ENCODE measurements around the gene WHRN. TPM values are rescaled to one million over a fixed set of nuclear protein-coding genes. Genes with fewer than 3 reads are reported as not detected.
A peak's percentile ranks its signal among the peaks of the same experiment; 100 is the strongest.

WHRN gene
- total and polyA plus RNA-seq, 9 of the 15 experiments (the other 6 are each of a cell fraction or from before 2014, with no cell fraction given): 0.31 to 14.1 (median 3.0) TPM

GRCh38 chr9:114395768-114396167 is 109.5 kb downstream of the WHRN start (continued):
- TF ChIP-seq HINFP (tag; conservative IDR thresholded peaks at IDR 0.05; ENCODE audit: low read depth): no peak
- no peak for TF ChIP-seq PRPF4 (IDR thresholded peaks at IDR 0.05; ENCODE audit: insufficient read depth, low read depth, low read length, poor library complexity, severe bottlenecking)
- TF ChIP-seq RCOR1 (IDR thresholded peaks at IDR 0.05; ENCODE audit: borderline replicate concordance in 1 of 2, low read depth in 2 of 2, low read length in 2 of 2): peak in 1 of 2 experiments; percentile 65; a peak in 2 of 4 replicates
- TF ChIP-seq ELF2 (CRISPR knock-in tag; IDR thresholded peaks at IDR 0.05): no peak
- no peak for TF ChIP-seq FOXJ3 (CRISPR knock-in tag; IDR thresholded peaks at IDR 0.05)
- TF ChIP-seq SMARCC2 (IDR thresholded peaks at IDR 0.05; ENCODE audit: low read depth): no peak
- TF ChIP-seq ELF4 (CRISPR knock-in tag; IDR thresholded peaks at IDR 0.05): no peak
- no peak for TF ChIP-seq CXXC5 (CRISPR knock-in tag; IDR thresholded peaks at IDR 0.05)

GRCh38 chr9:114395334-114395617 is 110.0 kb downstream of the WHRN start:
- WGBS (ENCODE audit: insufficient coverage, low coverage, missing lambda C conversion rate): 57% methylated on average over 5 of the region's 5 CpGs
- H3K9me1 ChIP-seq (ENCODE audit: control insufficient read depth, insufficient read depth, low read length): no peaks in the 10 kb centered on the region
- peaks cover 5% of the 10 kb centered on the region; the same call in 1 of the 2 replicates for H4K20me1 ChIP-seq (replicated peaks; ENCODE audit: control insufficient read depth, insufficient read depth, low read length)
- no TSS peak for BruUV-seq (replicated peaks)
- ATAC-seq: no peak
- H3K27ac ChIP-seq (ENCODE audit: extremely low read depth, low read depth, low read length): peak overlapping the region; percentile 41; the same call in 1 of the 3 replicates
- DNase-seq (ENCODE audit: extremely low read depth in 1 of 4, low spot score in 3 of 4): no peak
- no peak overlapping the region for H3K9ac ChIP-seq (ENCODE audit: insufficient read depth in 1 of 2, low read depth in 2 of 2, low read length in 2 of 2)
- POLR2A ChIA-PET: interaction anchor here (0.6 to 4.7 kb wide), 6 partner anchors 9 to 258 kb away, joined by 3 to 30 read pairs (median 3); partner anchors contain the start of gene AKNA
- peaks cover 21 to 27% of the 10 kb centered on the region in 2 experiments for H3K4me1 ChIP-seq (replicated peaks in 1 of 2; ENCODE audit: control insufficient read depth in 2 of 2, insufficient read depth in 2 of 2, low read length in 2 of 2)
- no peaks in the 10 kb centered on the region; the same call in 2 of the 3 replicates for H3K36me3 ChIP-seq (ENCODE audit: control insufficient read depth, insufficient read depth, low read length)
- in situ Hi-C loops (cut with MboI): no loop called here
- H3K9me3 ChIP-seq (replicated peaks; ENCODE audit: control insufficient read depth, insufficient read depth, low read depth, low read length): no peaks in the 10 kb centered on the region
- intact Hi-C loops (cut with micrococcal nuclease): loop anchor here (5.0 kb wide), 2 partner anchors 107 to 513 kb away; no protein-coding TSS in a partner anchor
- CTCF ChIA-PET (ENCODE audit: low intra/inter-chr PET ratio): no interaction called here
- no peak for FAIRE-seq
- H2AFZ ChIP-seq (ENCODE audit: low read depth, low read length): peak overlapping the region; percentile 27; the same call in 1 of the 2 replicates
- H3K27me3 ChIP-seq (ENCODE audit: control insufficient read depth in 2 of 2, insufficient read depth in 2 of 2, low read length in 2 of 2): no peaks in the 10 kb centered on the region
- peak overlapping the region; percentile 20; the same call in 1 of the 2 replicates for H3K4me2 ChIP-seq (ENCODE audit: insufficient read depth, low read length)
- no peak overlapping the region for H3K4me3 ChIP-seq
- peaks cover 5% of the 10 kb centered on the region; the same call in 2 of the 3 replicates for H3K79me2 ChIP-seq (ENCODE audit: control insufficient read depth, insufficient read depth, low read length)
- TF ChIP-seq ATF3 (IDR thresholded peaks at IDR 0.05) (no peak), ATF3 (CRISPR knock-in tag; conservative IDR thresholded peaks at IDR 0.05) (no peak), POLR2AphosphoS2 (IDR thresholded peaks at IDR 0.05; ENCODE audit: low read length) (no peak), GTF2A2 (tag; IDR thresholded peaks at IDR 0.05) (no peak), FOS (IDR thresholded peaks at IDR 0.05; ENCODE audit: extremely low read depth, insufficient read length) (no peak), SMARCB1 (IDR thresholded peaks at IDR 0.05; ENCODE audit: insufficient read length, low read depth) (no peak), ZBTB11 (CRISPR knock-in tag; IDR thresholded peaks at IDR 0.05) (no peak)

Data from K562 (cell line).